K562 (cell line): ENCODE results near the gene OR2C3. TPM values are rescaled to one million over a fixed set of nuclear protein-coding genes. Genes with fewer than 3 reads are reported as not detected.

ENCODE experiments used
- ATAC-seq: fragments of 200-7000 bp; cut with Tn5 transposase; 3 replicates; pipeline ENCODE4 v1.9.1; 2020; ENCODE audit warnings: moderate library complexity
- BruUV-seq: library from RNA; stranded (reverse); fragments of 400-500 nt; replicated peaks from 2 replicates; lab custom pipeline; 2021; lab: Mats Ljungman, UMichigan
- CTCF ChIA-PET: fragments of 300-600 bp; formaldehyde crosslinking; extraction: SDS; loops from one replicate; lab custom pipeline; 2021; ENCODE audit warnings: low intra/inter-chr PET ratio; lab: Yijun Ruan, JAX
- POLR2A ChIA-PET: fragments of 300-600, 350-650 bp; sonication (Branson Sonifier 250); formaldehyde crosslinking; extraction: SDS; loops from one replicate; lab custom pipeline; 2021; ENCODE audit warnings: antibody characterized with exemption, inconsistent platforms; lab: Yijun Ruan, JAX
- DNase-seq, 4 experiments: peaks; one replicate each; pipeline versions ENCODE4 v3.0.0 to v3.0.0-alpha.2; 2011 to 2018; ENCODE audit warnings: low spot score in 3 of 4, mixed read lengths in 3 of 4; ENCODE audit errors: extremely low read depth in 1 of 4
- FAIRE-seq: peaks from 2 replicates; lab custom pipeline; 2011; peaks lifted over from hg19 to GRCh38; lab: Jason Lieb, UNC
- H2AFZ ChIP-seq: 2 replicates; pipeline ENCODE4 v1.6.0; 2011; ENCODE audit warnings: low read depth, low read length, control low read depth, inconsistent platforms
- H3K27ac ChIP-seq: fragments of 200-600 bp; 3 replicates; pipeline ENCODE4 v1.8.0; 2011; ENCODE audit warnings: low read depth, mild to moderate bottlenecking, control low read depth, inconsistent platforms, low read length, moderate library complexity, mixed read lengths; ENCODE audit errors: extremely low read depth
- H3K27me3 ChIP-seq, 2 experiments: fragments of 300-600 bp in 1 of 2; 2 replicates in 1 of 2; 3 replicates in 1 of 2; pipeline versions ENCODE4 v1.6.0 to v1.8.0; 2011; ENCODE audit warnings: inconsistent platforms in 2 of 2, low read length in 2 of 2, mild to moderate bottlenecking in 1 of 2, mixed read lengths in 1 of 2, moderate library complexity in 1 of 2; ENCODE audit not compliant: control insufficient read depth in 2 of 2, insufficient read depth in 2 of 2
- H3K36me3 ChIP-seq: fragments of 300-600 bp; 3 replicates; pipeline ENCODE4 v1.8.0; 2011; ENCODE audit warnings: mild to moderate bottlenecking, low read length, inconsistent platforms; ENCODE audit not compliant: control insufficient read depth, insufficient read depth
- H3K4me1 ChIP-seq, 2 experiments: fragments of 200-600 bp in 1 of 2; replicated peaks in 1 of 2; 2 replicates in 1 of 2; 3 replicates in 1 of 2; pipeline versions ENCODE4 v1.5.1 to v1.8.0; 2011; ENCODE audit warnings: inconsistent platforms in 2 of 2, low read length in 2 of 2, mild to moderate bottlenecking in 1 of 2, mixed read lengths in 1 of 2, moderate library complexity in 1 of 2; ENCODE audit not compliant: control insufficient read depth in 2 of 2, insufficient read depth in 2 of 2
- H3K4me2 ChIP-seq: 2 replicates; pipeline ENCODE4 v1.6.1; 2011; ENCODE audit warnings: low read length, control low read depth, inconsistent platforms, mixed read lengths; ENCODE audit not compliant: insufficient read depth
- H3K4me3 ChIP-seq: fragments of 200-600 bp; sonication (generic), shearing (Covaris generic); 2 replicates; pipeline ENCODE4 v1.5.1; 2016; ENCODE audit warnings: control low read depth, inconsistent platforms
- H3K79me2 ChIP-seq: fragments of 200-600 bp; 3 replicates; pipeline ENCODE4 v1.8.0; 2011; ENCODE audit warnings: low read length, inconsistent platforms; ENCODE audit not compliant: control insufficient read depth, insufficient read depth
- H3K9ac ChIP-seq, 2 experiments: 2 replicates each; pipeline versions ENCODE4 v1.6.0 to v1.6.1; 2011; ENCODE audit warnings: low read depth in 2 of 2, low read length in 2 of 2, control low read depth in 1 of 2, inconsistent platforms in 1 of 2, mild to moderate bottlenecking in 1 of 2, mixed read lengths in 1 of 2; ENCODE audit not compliant: insufficient read depth in 1 of 2
- H3K9me1 ChIP-seq: one replicate; pipeline ENCODE4 v1.6.0; 2011; ENCODE audit warnings: inconsistent platforms, mild to moderate bottlenecking, low read length, moderate library complexity; ENCODE audit not compliant: control insufficient read depth, insufficient read depth
- H3K9me3 ChIP-seq: replicated peaks from 2 replicates; pipeline ENCODE4 v1.5.1; 2011; ENCODE audit warnings: low read depth, low read length, inconsistent platforms; ENCODE audit not compliant: control insufficient read depth, insufficient read depth
- H4K20me1 ChIP-seq: replicated peaks from 2 replicates; pipeline ENCODE4 v1.6.1; 2011; ENCODE audit warnings: low read length, inconsistent platforms, mixed read lengths; ENCODE audit not compliant: control insufficient read depth, insufficient read depth
- ELF2 ChIP-seq: fragments of 250-450 bp; sonication (Bioruptor Pico); IDR thresholded peaks from 2 replicates; pipeline ENCODE4 v1.5.0; 2021; ENCODE audit warnings: mild to moderate bottlenecking
- GTF2A2 ChIP-seq: IDR thresholded peaks from 2 replicates; pipeline ENCODE4 v1.6.1; 2016; ENCODE audit warnings: mild to moderate bottlenecking, missing genetic modification characterization, missing compliant biosample characterization
- MAFG ChIP-seq: fragments of 450-650 bp; conservative IDR thresholded peaks from 2 replicates; pipeline ENCODE4 v1.6.1; 2016; ENCODE audit warnings: missing genetic modification characterization, missing compliant biosample characterization
- MBD2 ChIP-seq: sonication (generic); IDR thresholded peaks from 2 replicates; pipeline ENCODE4 v1.6.1; 2016; ENCODE audit warnings: low read depth, borderline replicate concordance
- MEF2D ChIP-seq: conservative IDR thresholded peaks from 2 replicates; pipeline ENCODE4 v1.6.1; 2016; ENCODE audit warnings: low read depth, missing genetic modification characterization, missing compliant biosample characterization
- PCBP1 ChIP-seq: fragments of 200-400 bp; formaldehyde crosslinking; IDR thresholded peaks from 2 replicates; pipeline ENCODE4 v1.6.1; 2018; ENCODE audit warnings: mild to moderate bottlenecking, low read depth, low read length; ENCODE audit not compliant: poor library complexity, severe bottlenecking
- PHF8 ChIP-seq: fragments of 200-600 bp; sonication (generic); IDR thresholded peaks from 2 replicates; pipeline ENCODE4 v1.6.1; 2012; ENCODE audit warnings: mixed run types, mild to moderate bottlenecking, inconsistent platforms, low read length, moderate library complexity, borderline replicate concordance
- POLR2G ChIP-seq: fragments of 200-400 bp; formaldehyde crosslinking; IDR thresholded peaks from 2 replicates; pipeline ENCODE4 v1.6.1; 2017; ENCODE audit warnings: low read depth, mild to moderate bottlenecking, antibody characterized with exemption, low read length, moderate library complexity
- ZNF431 ChIP-seq: sonication (generic); formaldehyde crosslinking; IDR thresholded peaks from 2 replicates; pipeline ENCODE4 v1.8.0; 2022; ENCODE audit warnings: mild to moderate bottlenecking, missing genetic modification reagents
- ZNF589 ChIP-seq: fragments of 200-800 bp; sonication (Bioruptor generic); IDR thresholded peaks from 2 replicates; pipeline ENCODE4 v1.6.1; 2016; ENCODE audit warnings: low read depth, missing genetic modification characterization, missing compliant biosample characterization
- WGBS: fragments of 100-300 bp; shearing (Covaris generic); methylation state at CpG from one replicate; pipeline ENCODE4 v1.1.6; 2016; ENCODE audit warnings: low coverage, mixed read lengths; ENCODE audit not compliant: insufficient coverage; ENCODE audit errors: missing lambda C conversion rate; 5-methylcytosine and 5-hydroxymethylcytosine counted together
- in situ Hi-C: fragments of 300-500 bp; cut with MboI; formaldehyde crosslinking; loops from 4 replicates; pipeline ENCODE4 v1.15.0; 2018; ENCODE audit warnings: inconsistent platforms, mixed read lengths
- intact Hi-C: fragments of 100-400 bp; cut with micrococcal nuclease; formaldehyde crosslinking; loops from 2 replicates; pipeline ENCODE4 v1.14.2; 2022
- polyA plus RNA-seq, 8 experiments: library from polyadenylated mRNA; depleted of rRNA in 4 of 8; stranded (reverse) in 5 of 8; unstranded in 3 of 8; fragments of >200 nt; fragmentation: Nextera tagmentation in 2 of 8; fragmentation: Illumina TruSeq in 1 of 8; extraction: Ambion mirVana in 2 of 8; extraction: Trizol in 1 of 8; gene quantifications; 2 replicates each; pipeline versions ENCODE4 v1.2.1 to v1.2.3, GENCODE V29; 2011 to 2014; ENCODE audit warnings: inconsistent platforms in 1 of 8, missing spikeins in 1 of 8
- total RNA-seq, 7 experiments: library from RNA; depleted of rRNA in 6 of 7; stranded (reverse); fragments of >200 nt in 6 of 7; fragmentation: Illumina TruSeq in 2 of 7; extraction: Trizol in 2 of 7; gene quantifications; 2 replicates each; pipeline versions ENCODE4 v1.2.1 to v1.2.3, GENCODE V29; 2011 to 2021; ENCODE audit warnings: low replicate concordance in 1 of 7
- TF ChIP-seq, protein P1 (sequence below), 2 experiments: fragments of 450-650 bp; IDR thresholded peaks; 2 replicates each; pipeline ENCODE4 v1.6.1; 2016
- TF ChIP-seq, protein P2 (sequence below): sonication (generic); formaldehyde crosslinking; IDR thresholded peaks from 2 replicates; pipeline ENCODE4 v1.8.1; 2023; ENCODE audit warnings: missing genetic modification reagents, mild to moderate bottlenecking, borderline replicate concordance

OR2C3 gene
- total and polyA plus RNA-seq, 9 of the 15 experiments (the other 6 are each of a cell fraction or from before 2014, with no cell fraction given), result under 0.01 to 0.05 (median 0.03) TPM; not detected in 4

DNA sequence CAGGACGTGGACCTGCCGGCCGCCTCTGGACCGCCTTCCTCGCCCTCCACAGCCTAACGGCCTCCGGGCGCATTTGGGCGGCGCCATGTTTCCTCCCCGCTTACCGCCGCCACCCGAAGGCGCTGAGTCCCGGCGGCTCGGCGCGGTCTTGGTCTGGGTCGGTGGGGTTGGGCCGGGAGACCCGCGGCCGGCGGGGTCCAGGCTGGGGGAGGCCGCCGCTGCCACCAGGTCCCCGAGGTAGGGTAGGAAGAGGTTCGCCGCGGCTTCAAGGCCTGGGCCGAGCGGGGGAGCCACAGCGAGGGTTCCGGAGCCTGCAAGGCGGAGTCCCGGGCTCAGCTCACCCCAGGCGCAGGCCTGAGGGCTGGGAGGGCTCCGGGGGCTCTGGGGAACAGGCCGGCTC is 5.5 kb downstream of the OR2C3 start (continued):
- peak; percentile 19; the same call in 1 of the 2 replicates for TF ChIP-seq PHF8
- TF ChIP-seq ZNF589 (CRISPR knock-in tag), result no peak
- TF ChIP-seq PCBP1, result peak; percentile 42
- peak; percentile 68 for TF ChIP-seq POLR2G
- no peak for TF ChIP-seq MAFG (tag)
- 0 out of 2 replicates have a peak, but pooled peaks have one; percentile 21 for TF ChIP-seq ZNF431
- no peak for TF ChIP-seq MEF2D (tag)
- TF ChIP-seq GTF2A2 (tag), result 0 out of 2 replicates have a peak, but pooled peaks have one; percentile 44
- no peak for TF ChIP-seq MBD2
- TF ChIP-seq, protein P1, sequence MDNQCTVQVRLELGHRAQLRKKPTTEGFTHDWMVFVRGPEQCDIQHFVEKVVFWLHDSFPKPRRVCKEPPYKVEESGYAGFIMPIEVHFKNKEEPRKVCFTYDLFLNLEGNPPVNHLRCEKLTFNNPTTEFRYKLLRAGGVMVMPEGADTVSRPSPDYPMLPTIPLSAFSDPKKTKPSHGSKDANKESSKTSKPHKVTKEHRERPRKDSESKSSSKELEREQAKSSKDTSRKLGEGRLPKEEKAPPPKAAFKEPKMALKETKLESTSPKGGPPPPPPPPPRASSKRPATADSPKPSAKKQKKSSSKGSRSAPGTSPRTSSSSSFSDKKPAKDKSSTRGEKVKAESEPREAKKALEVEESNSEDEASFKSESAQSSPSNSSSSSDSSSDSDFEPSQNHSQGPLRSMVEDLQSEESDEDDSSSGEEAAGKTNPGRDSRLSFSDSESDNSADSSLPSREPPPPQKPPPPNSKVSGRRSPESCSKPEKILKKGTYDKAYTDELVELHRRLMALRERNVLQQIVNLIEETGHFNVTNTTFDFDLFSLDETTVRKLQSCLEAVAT (IDR thresholded peaks at IDR 0.05), result no peak
- TF ChIP-seq, all 486 proteins: peak for 12

DNA sequence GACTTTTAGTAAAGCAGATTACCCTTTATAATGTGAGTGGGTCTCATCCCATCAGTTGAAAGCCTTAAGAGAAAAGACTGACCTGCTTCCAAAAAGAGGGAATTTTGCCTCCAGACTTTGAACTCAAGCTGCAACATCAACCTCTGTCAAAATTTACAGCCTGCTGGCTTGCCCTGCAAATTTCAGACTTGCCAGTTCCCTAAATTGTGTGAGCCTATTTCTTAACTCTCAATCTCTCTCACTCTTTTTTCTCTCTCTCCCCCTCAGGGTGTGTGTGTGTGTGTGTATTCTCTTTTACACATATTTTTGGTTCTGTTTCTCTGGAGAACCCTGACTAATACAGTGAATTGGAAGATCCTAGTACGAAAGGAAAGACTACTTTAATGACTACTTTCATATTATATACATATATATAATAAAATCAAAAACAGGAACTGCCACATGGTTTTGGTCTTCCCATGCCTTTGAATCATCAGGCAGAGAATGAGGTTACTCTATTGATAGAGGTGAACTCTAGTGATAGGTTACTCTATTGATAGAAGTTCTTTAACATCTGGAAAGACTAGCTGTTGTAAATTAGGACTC is 6.4 kb downstream of the OR2C3 start:
- Histone ChIP-seq H3K79me2 (no peaks in the 10 kb centered on the region), H3K27ac (no peak overlapping the region), H3K4me1 (peaks cover 0 to 7% of the 10 kb centered on the region in 2 experiments; a peak in 3 of 5 replicates), H3K9me3 (no peaks in the 10 kb centered on the region), H3K36me3 (no peaks in the 10 kb centered on the region), H3K27me3 (peaks cover 0 to 16% of the 10 kb centered on the region in 2 experiments; a peak in 2 of 5 replicates), H3K4me2 (no peak overlapping the region), H2AFZ (peak overlapping the region; percentile 87; the same call in 1 of the 2 replicates), H4K20me1 (no peaks in the 10 kb centered on the region), H3K4me3 (no peak overlapping the region), H3K9ac (no peak overlapping the region), H3K9me1 (no peaks in the 10 kb centered on the region)
- POLR2A ChIA-PET, result no interaction called here
- CTCF ChIA-PET, result no interaction called here
- no TSS peak for BruUV-seq
- ATAC-seq (no peak), FAIRE-seq (no peak), DNase-seq (no peak)
- 17% methylated on average over 1 of the region's 1 CpG for WGBS
- intact Hi-C loops (no loop called here), in situ Hi-C loops (no loop called here)
- TF ChIP-seq ELF2 (CRISPR knock-in tag), result no peak
- TF ChIP-seq, protein P2, sequence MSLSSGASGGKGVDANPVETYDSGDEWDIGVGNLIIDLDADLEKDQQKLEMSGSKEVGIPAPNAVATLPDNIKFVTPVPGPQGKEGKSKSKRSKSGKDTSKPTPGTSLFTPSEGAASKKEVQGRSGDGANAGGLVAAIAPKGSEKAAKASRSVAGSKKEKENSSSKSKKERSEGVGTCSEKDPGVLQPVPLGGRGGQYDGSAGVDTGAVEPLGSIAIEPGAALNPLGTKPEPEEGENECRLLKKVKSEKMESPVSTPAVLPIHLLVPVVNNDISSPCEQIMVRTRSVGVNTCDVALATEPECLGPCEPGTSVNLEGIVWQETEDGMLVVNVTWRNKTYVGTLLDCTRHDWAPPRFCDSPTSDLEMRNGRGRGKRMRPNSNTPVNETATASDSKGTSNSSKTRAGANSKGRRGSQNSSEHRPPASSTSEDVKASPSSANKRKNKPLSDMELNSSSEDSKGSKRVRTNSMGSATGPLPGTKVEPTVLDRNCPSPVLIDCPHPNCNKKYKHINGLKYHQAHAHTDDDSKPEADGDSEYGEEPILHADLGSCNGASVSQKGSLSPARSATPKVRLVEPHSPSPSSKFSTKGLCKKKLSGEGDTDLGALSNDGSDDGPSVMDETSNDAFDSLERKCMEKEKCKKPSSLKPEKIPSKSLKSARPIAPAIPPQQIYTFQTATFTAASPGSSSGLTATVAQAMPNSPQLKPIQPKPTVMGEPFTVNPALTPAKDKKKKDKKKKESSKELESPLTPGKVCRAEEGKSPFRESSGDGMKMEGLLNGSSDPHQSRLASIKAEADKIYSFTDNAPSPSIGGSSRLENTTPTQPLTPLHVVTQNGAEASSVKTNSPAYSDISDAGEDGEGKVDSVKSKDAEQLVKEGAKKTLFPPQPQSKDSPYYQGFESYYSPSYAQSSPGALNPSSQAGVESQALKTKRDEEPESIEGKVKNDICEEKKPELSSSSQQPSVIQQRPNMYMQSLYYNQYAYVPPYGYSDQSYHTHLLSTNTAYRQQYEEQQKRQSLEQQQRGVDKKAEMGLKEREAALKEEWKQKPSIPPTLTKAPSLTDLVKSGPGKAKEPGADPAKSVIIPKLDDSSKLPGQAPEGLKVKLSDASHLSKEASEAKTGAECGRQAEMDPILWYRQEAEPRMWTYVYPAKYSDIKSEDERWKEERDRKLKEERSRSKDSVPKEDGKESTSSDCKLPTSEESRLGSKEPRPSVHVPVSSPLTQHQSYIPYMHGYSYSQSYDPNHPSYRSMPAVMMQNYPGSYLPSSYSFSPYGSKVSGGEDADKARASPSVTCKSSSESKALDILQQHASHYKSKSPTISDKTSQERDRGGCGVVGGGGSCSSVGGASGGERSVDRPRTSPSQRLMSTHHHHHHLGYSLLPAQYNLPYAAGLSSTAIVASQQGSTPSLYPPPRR (CRISPR knock-in tag), result no peak
